HepG2 (cell line): ENCODE data around the gene ZMIZ1. TPM values are rescaled to one million over a fixed set of nuclear protein-coding genes. Genes with fewer than 3 reads are reported as not detected.

Experiments used
- DPF2 ChIP-seq: sonication (generic); formaldehyde crosslinking; IDR thresholded peaks from 2 replicates; pipeline ENCODE4 v1.4.0; 2020; ENCODE audit warnings: mild to moderate bottlenecking, low read depth, missing genetic modification reagents, borderline replicate concordance
- KLF9 ChIP-seq: IDR thresholded peaks from 2 replicates; pipeline ENCODE4 v1.6.1; 2016; ENCODE audit warnings: low read depth
- TGIF2 ChIP-seq: IDR thresholded peaks from 2 replicates; pipeline ENCODE4 v1.6.1; 2016; ENCODE audit warnings: control low read depth, missing compliant biosample characterization
- ZBED4 ChIP-seq: sonication (generic); formaldehyde crosslinking; IDR thresholded peaks from 2 replicates; pipeline ENCODE4 v1.4.0; 2020; ENCODE audit warnings: missing genetic modification reagents, borderline replicate concordance
- ZNF329 ChIP-seq: sonication (generic); formaldehyde crosslinking; IDR thresholded peaks from 2 replicates; pipeline ENCODE4 v1.9.0; 2021; ENCODE audit warnings: low read depth, mild to moderate bottlenecking, missing genetic modification reagents
- ZNF513 ChIP-seq: sonication (generic); formaldehyde crosslinking; conservative IDR thresholded peaks from 2 replicates; pipeline ENCODE4 v1.5.0; 2020; ENCODE audit warnings: missing genetic modification reagents
- ZNF607 ChIP-seq: sonication (generic); formaldehyde crosslinking; IDR thresholded peaks from 2 replicates; pipeline ENCODE4 v1.5.1; 2020; ENCODE audit warnings: missing genetic modification reagents, mild to moderate bottlenecking, borderline replicate concordance
- ZNF761 ChIP-seq: sonication (generic); formaldehyde crosslinking; conservative IDR thresholded peaks from 2 replicates; pipeline ENCODE4 v1.4.0; 2020; ENCODE audit warnings: mild to moderate bottlenecking, missing genetic modification reagents
- polyA plus RNA-seq, 8 experiments: library from polyadenylated mRNA; depleted of rRNA in 3 of 8; stranded (reverse) in 7 of 8; unstranded in 1 of 8; fragments of >200 nt; fragmentation: Illumina TruSeq in 4 of 8; extraction: Trizol in 4 of 8; gene quantifications; 2 replicates each; pipeline versions ENCODE4 v1.2.1 to v1.2.3, GENCODE V29; 2011 to 2016; ENCODE audit warnings: low read depth in 4 of 8, missing spikeins in 1 of 8, mixed read lengths in 1 of 8; ENCODE audit not compliant: insufficient read depth in 1 of 8
- total RNA-seq, 5 experiments: library from RNA; depleted of rRNA; stranded (reverse); fragments of >200 nt; fragmentation: Illumina TruSeq; extraction: Trizol; gene quantifications; 2 replicates each; pipeline ENCODE4 v1.2.3, GENCODE V29; 2016; ENCODE audit warnings: low read depth in 1 of 5

The ZMIZ1 gene
- total and polyA plus RNA-seq, 2 of the 13 experiments (the other 11 are each of a cell fraction or from before 2014, with no cell fraction given) = 5.3 to 10.2 TPM

GRCh38 chr10:79360499-79361342 lies 292.0 kb downstream of the ZMIZ1 start (continued):
- TF ChIP-seq ZBED4 (CRISPR knock-in tag) (no peak), ZNF329 (CRISPR knock-in tag) (no peak), DPF2 (CRISPR knock-in tag) (no peak), KLF9 (CRISPR knock-in tag) (no peak), TGIF2 (CRISPR knock-in tag) (no peak), ZNF513 (CRISPR knock-in tag) (no peak), ZNF607 (CRISPR knock-in tag) (no peak), ZNF761 (CRISPR knock-in tag) (no peak)
